Testis (tissue), 2 donors: ENCODE results near the gene ITFG2.

Experiments
- POLR2A ChIP-seq: fragments of 450-650 bp; IDR thresholded peaks from one replicate; pipeline ENCODE4 v1.6.1; 2017; ENCODE audit warnings: antibody characterized with exemption, mild to moderate bottlenecking, moderate library complexity
- TF ChIP-seq, protein P1 (sequence below), 3 experiments: fragments of 450-650 bp in 2 of 3; fragments of 200-600 bp in 1 of 3; sonication (generic) in 1 of 3; IDR thresholded peaks; one replicate each; pipeline ENCODE4 v1.5.1; 2016 to 2019; ENCODE audit warnings: antibody characterized with exemption in 3 of 3, mild to moderate bottlenecking in 2 of 3, moderate library complexity in 1 of 3

GRCh38 chr12:2841056-2841650 lies 28.7 kb downstream of the ITFG2 start:
- TF ChIP-seq, protein P1, sequence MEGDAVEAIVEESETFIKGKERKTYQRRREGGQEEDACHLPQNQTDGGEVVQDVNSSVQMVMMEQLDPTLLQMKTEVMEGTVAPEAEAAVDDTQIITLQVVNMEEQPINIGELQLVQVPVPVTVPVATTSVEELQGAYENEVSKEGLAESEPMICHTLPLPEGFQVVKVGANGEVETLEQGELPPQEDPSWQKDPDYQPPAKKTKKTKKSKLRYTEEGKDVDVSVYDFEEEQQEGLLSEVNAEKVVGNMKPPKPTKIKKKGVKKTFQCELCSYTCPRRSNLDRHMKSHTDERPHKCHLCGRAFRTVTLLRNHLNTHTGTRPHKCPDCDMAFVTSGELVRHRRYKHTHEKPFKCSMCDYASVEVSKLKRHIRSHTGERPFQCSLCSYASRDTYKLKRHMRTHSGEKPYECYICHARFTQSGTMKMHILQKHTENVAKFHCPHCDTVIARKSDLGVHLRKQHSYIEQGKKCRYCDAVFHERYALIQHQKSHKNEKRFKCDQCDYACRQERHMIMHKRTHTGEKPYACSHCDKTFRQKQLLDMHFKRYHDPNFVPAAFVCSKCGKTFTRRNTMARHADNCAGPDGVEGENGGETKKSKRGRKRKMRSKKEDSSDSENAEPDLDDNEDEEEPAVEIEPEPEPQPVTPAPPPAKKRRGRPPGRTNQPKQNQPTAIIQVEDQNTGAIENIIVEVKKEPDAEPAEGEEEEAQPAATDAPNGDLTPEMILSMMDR (IDR thresholded peaks at IDR 0.05), result no peak
- no peak for TF ChIP-seq POLR2A
